ENCODE data around the gene IFIT3. TPM values are rescaled to one million over a fixed set of nuclear protein-coding genes. Genes with fewer than 3 reads are reported as not detected.

IFIT3 gene
- total and polyA plus RNA-seq, 2 of the 8 experiments (the other 6 are each of a cell fraction or from before 2014, with no cell fraction given), result 0.12 to 0.84 TPM

DNA sequence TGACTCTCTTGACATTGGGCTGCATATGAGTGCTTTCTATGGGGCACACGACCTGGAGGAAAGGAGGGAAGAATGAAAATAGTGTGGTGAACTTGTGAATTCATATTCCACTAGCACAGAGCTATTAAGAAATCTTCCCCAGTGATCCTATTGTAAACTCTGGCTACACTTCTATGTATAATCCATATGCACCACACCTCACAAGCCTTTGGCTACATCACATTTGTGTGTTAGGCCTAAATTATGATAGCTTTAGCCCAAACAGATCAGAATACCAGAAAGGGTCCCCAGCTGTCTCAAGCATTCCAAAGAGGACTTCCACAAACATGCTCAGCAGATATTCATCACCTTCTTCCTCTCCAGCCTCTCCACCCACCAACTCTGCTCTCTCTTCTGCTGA is 40.3 kb downstream of the IFIT3 start (continued):
- no peak for TF ChIP-seq SUZ12 (IDR thresholded peaks at IDR 0.05; ENCODE audit: low read length)
- TF ChIP-seq SIRT6 (IDR thresholded peaks at IDR 0.05; ENCODE audit: low read length), result no peak
- TF ChIP-seq KDM1A (IDR thresholded peaks at IDR 0.05; ENCODE audit: borderline replicate concordance, low read length), result no peak
- no peak for TF ChIP-seq CHD1 (IDR thresholded peaks at IDR 0.05; ENCODE audit: low read depth, low read length)
- no peak for TF ChIP-seq ZNF274 (IDR thresholded peaks at IDR 0.05; ENCODE audit: borderline replicate concordance, extremely low read depth, low read length)
- no peak for TF ChIP-seq NANOG (IDR thresholded peaks at IDR 0.05; ENCODE audit: insufficient read depth, low read depth, low read length, poor library complexity, severe bottlenecking)
- no peak for TF ChIP-seq POLR2AphosphoS5 (IDR thresholded peaks at IDR 0.05; ENCODE audit: low read depth, low read length)
